WTC11 (cell line): ENCODE results near the gene NDUFA13. TPM values are rescaled to one million over a fixed set of nuclear protein-coding genes. Genes with fewer than 3 reads are reported as not detected.

ENCODE experiments used
- ATAC-seq: fragments of 200-7000 bp; cut with Tn5 transposase; 2 replicates; pipeline ENCODE4 v1.10.0; 2021; ENCODE audit warnings: mild to moderate bottlenecking, moderate library complexity
- CTCF ChIA-PET: fragments of 300-600 bp; sonication (Branson Sonifier 250); formaldehyde crosslinking; loops from one replicate; lab custom pipeline; 2021; ENCODE audit warnings: antibody characterized with exemption; lab: Charles Lee
- POLR2A ChIA-PET: fragments of 350-600 bp; sonication (Branson Sonifier 250); formaldehyde crosslinking; loops from one replicate; lab custom pipeline; 2021; ENCODE audit warnings: antibody characterized with exemption; lab: Charles Lee
- DNase-seq: peaks from one replicate; pipeline ENCODE4 v3.0.0; 2021; ENCODE audit warnings: low spot score
- H3K27ac Mint-ChIP-seq: 2 replicates; pipeline ENCODE4 v1.8.0; 2021; ENCODE audit warnings: mixed read lengths
- H3K27me3 Mint-ChIP-seq: 2 replicates; pipeline ENCODE4 v1.8.0; 2021; ENCODE audit warnings: low read depth, mild to moderate bottlenecking, moderate library complexity, mixed read lengths
- H3K36me3 Mint-ChIP-seq: 2 replicates; pipeline ENCODE4 v1.8.0; 2021; ENCODE audit warnings: mixed read lengths
- H3K4me1 Mint-ChIP-seq: 2 replicates; pipeline ENCODE4 v1.8.0; 2022; ENCODE audit warnings: mixed read lengths
- H3K4me3 Mint-ChIP-seq: 2 replicates; pipeline ENCODE4 v1.8.0; 2021; ENCODE audit warnings: mild to moderate bottlenecking, moderate library complexity, mixed read lengths
- H3K9me3 Mint-ChIP-seq: 2 replicates; pipeline ENCODE4 v1.8.0; 2021; ENCODE audit warnings: mixed read lengths
- AFF4 ChIP-seq: sonication (generic); formaldehyde crosslinking; IDR thresholded peaks from 2 replicates; pipeline ENCODE4 v1.8.1; 2023; ENCODE audit warnings: mild to moderate bottlenecking, missing genetic modification reagents, borderline replicate concordance
- ELF4 ChIP-seq: sonication (generic); formaldehyde crosslinking; IDR thresholded peaks from 2 replicates; pipeline ENCODE4 v1.8.1; 2022; ENCODE audit warnings: low read depth, mild to moderate bottlenecking, moderate library complexity, missing genetic modification reagents
- GABPB1 ChIP-seq: sonication (generic); formaldehyde crosslinking; IDR thresholded peaks from 2 replicates; pipeline ENCODE4 v1.8.1; 2023; ENCODE audit warnings: mild to moderate bottlenecking, missing genetic modification reagents
- HMGA2 ChIP-seq: fragments of 250-450 bp; sonication (Bioruptor Pico); IDR thresholded peaks from 2 replicates; pipeline ENCODE4 v1.4.0; 2021; ENCODE audit warnings: mild to moderate bottlenecking, moderate library complexity
- JUN ChIP-seq: sonication (generic); formaldehyde crosslinking; IDR thresholded peaks from 2 replicates; pipeline ENCODE4 v1.8.0; 2023; ENCODE audit warnings: mild to moderate bottlenecking, missing genetic modification reagents
- SMAD3 ChIP-seq: sonication (generic); formaldehyde crosslinking; IDR thresholded peaks from 2 replicates; pipeline ENCODE4 v1.8.0; 2022; ENCODE audit warnings: missing genetic modification reagents, mild to moderate bottlenecking, borderline replicate concordance
- STAT6 ChIP-seq: sonication (generic); formaldehyde crosslinking; conservative IDR thresholded peaks from 2 replicates; pipeline ENCODE4 v1.8.1; 2023; ENCODE audit warnings: mild to moderate bottlenecking, low read depth, missing genetic modification reagents, moderate library complexity
- TCF7 ChIP-seq: sonication (generic); formaldehyde crosslinking; IDR thresholded peaks from 2 replicates; pipeline ENCODE4 v1.8.0; 2022; ENCODE audit warnings: mild to moderate bottlenecking, low read depth, missing genetic modification reagents, moderate library complexity
- TEAD1 ChIP-seq: sonication (generic); formaldehyde crosslinking; IDR thresholded peaks from 2 replicates; pipeline ENCODE4 v1.8.0; 2022; ENCODE audit warnings: mild to moderate bottlenecking, missing genetic modification reagents
- USF2 ChIP-seq: sonication (generic); formaldehyde crosslinking; IDR thresholded peaks from 2 replicates; pipeline ENCODE4 v1.8.1; 2023; ENCODE audit warnings: mild to moderate bottlenecking, missing genetic modification reagents, moderate library complexity
- ZBTB43 ChIP-seq: sonication (generic); formaldehyde crosslinking; IDR thresholded peaks from 2 replicates; pipeline ENCODE4 v1.8.1; 2023; ENCODE audit warnings: mild to moderate bottlenecking, missing genetic modification reagents
- ZNF281 ChIP-seq: sonication (generic); formaldehyde crosslinking; IDR thresholded peaks from 2 replicates; pipeline ENCODE4 v1.8.0; 2023; ENCODE audit warnings: mild to moderate bottlenecking, missing genetic modification reagents
- ZNF396 ChIP-seq: fragments of 250-450 bp; sonication (Bioruptor Pico); IDR thresholded peaks from 2 replicates; pipeline ENCODE4 v1.8.0; 2021; ENCODE audit warnings: mild to moderate bottlenecking, moderate library complexity, borderline replicate concordance
- ZNF423 ChIP-seq: fragments of 250-450 bp; sonication (Bioruptor Pico); IDR thresholded peaks from 2 replicates; pipeline ENCODE4 v2.1.2; 2022; ENCODE audit warnings: mild to moderate bottlenecking, moderate library complexity
- ZNF512 ChIP-seq: sonication (generic); formaldehyde crosslinking; IDR thresholded peaks from 2 replicates; pipeline ENCODE4 v1.8.1; 2022; ENCODE audit warnings: missing genetic modification reagents, borderline replicate concordance
- total RNA-seq: library from RNA; stranded (reverse); gene quantifications from 3 replicates; pipeline ENCODE4 v1.2.3, GENCODE V29; 2021

NDUFA13 gene
- total RNA-seq, 1 experiment from 2014 or later: 519 TPM

- Mint-ChIP-seq H3K36me3 (peaks cover 13% of the 10 kb centered on the region), H3K9me3 (no peaks in the 10 kb centered on the region), H3K4me3 (no peak overlapping the region), H3K4me1 (peaks cover 8% of the 10 kb centered on the region), H3K27ac (no peak overlapping the region), H3K27me3 (no peaks in the 10 kb centered on the region)
- peak; percentile 16; the same call in 1 of the 2 replicates for TF ChIP-seq ZNF423
- no peak for TF ChIP-seq ZNF281
- ChIA-PET POLR2A (no interaction called here), CTCF (interaction anchor here (1.0 to 1.2 kb wide), 3 partner anchors 27 to 142 kb away, joined by 3 to 6 read pairs (median 5); partner anchors contain the start of gene ZNF101)
- no peak; the same call in 1 of the 2 replicates for ATAC-seq
- DNase-seq: no peak
Measured at GRCh38 chr19:19525611-19526380, 9.8 kb downstream of the NDUFA13 start.

GRCh38 chr19:19526581-19527370, 10.8 kb downstream of the NDUFA13 start:
- no peak for DNase-seq
- TF ChIP-seq JUN (CRISPR knock-in tag) (no peak), USF2 (CRISPR knock-in tag) (no peak), TEAD1 (CRISPR knock-in tag) (no peak), SMAD3 (CRISPR knock-in tag) (no peak), ZNF396 (CRISPR knock-in tag) (no peak), ELF4 (no peak), AFF4 (no peak), TCF7 (CRISPR knock-in tag) (no peak), GABPB1 (CRISPR knock-in tag) (no peak), ZBTB43 (CRISPR knock-in tag) (no peak), STAT6 (no peak), ZNF512 (CRISPR knock-in tag) (no peak), HMGA2 (CRISPR knock-in tag) (no peak)
- Mint-ChIP-seq H3K27me3 (no peaks in the 10 kb centered on the region), H3K9me3 (no peaks in the 10 kb centered on the region), H3K4me3 (no peak overlapping the region), H3K36me3 (peaks cover 10% of the 10 kb centered on the region; the same call in 1 of the 2 replicates), H3K4me1 (peaks cover 10% of the 10 kb centered on the region), H3K27ac (no peak overlapping the region)
- ChIA-PET POLR2A (no interaction called here), CTCF (no interaction called here)
- ATAC-seq: no peak
